HCT116 (cell line): ENCODE measurements around the gene MORC4. TPM values are rescaled to one million over a fixed set of nuclear protein-coding genes. Genes with fewer than 3 reads are reported as not detected.

Experiments used
- ATAC-seq: fragments of 200-7000 bp; cut with Tn5 transposase; 2 replicates; pipeline ENCODE4 v1.9.1; 2020; ENCODE audit warnings: mild to moderate bottlenecking, moderate library complexity
- BruUV-seq: library from RNA; stranded (reverse); fragments of 400-500 nt; replicated peaks from 2 replicates; lab custom pipeline; 2021; lab: Mats Ljungman, UMichigan
- CTCF ChIA-PET: fragments of 300-600 bp; sonication (Branson Sonifier 250); formaldehyde crosslinking; loops from one replicate; lab custom pipeline; 2021; ENCODE audit warnings: antibody characterized with exemption; lab: Charles Lee
- POLR2A ChIA-PET: fragments of 300-600, 350-600 bp; sonication (Branson Sonifier 250); formaldehyde crosslinking; loops from one replicate; lab custom pipeline; 2021; ENCODE audit warnings: antibody characterized with exemption; lab: Charles Lee
- RAD21 ChIA-PET, 2 experiments: fragments of 300-600 bp; sonication (Branson Sonifier 250); formaldehyde crosslinking; loops; one replicate each; lab custom pipeline; 2023; ENCODE audit warnings: low total read pairs in 2 of 2; ENCODE audit not compliant: uncharacterized antibody in 2 of 2, unreplicated experiment in 2 of 2, low non-redundant PET in 1 of 2; lab: Charles Lee
- DNase-seq: peaks from one replicate; pipeline ENCODE4 v3.0.0-alpha.2; 2010; ENCODE audit warnings: low read depth, low spot score
- H2AFZ ChIP-seq: fragments of 200-600 bp; shearing (Covaris generic), sonication (generic); 2 replicates; pipeline ENCODE4 v1.6.1; 2017; ENCODE audit warnings: low read depth, mixed run types, mixed read lengths, antibody characterized with exemption, low read length; ENCODE audit not compliant: poor library complexity, severe bottlenecking
- H3K27ac ChIP-seq: 2 replicates; pipeline ENCODE4 v1.5.1; 2012; ENCODE audit warnings: low read depth, low read length
- H3K27me3 ChIP-seq: fragments of 200-600 bp; sonication (generic); 2 replicates; pipeline ENCODE4 v1.6.1; 2016; ENCODE audit warnings: mixed run types, low read length, mixed read lengths; ENCODE audit not compliant: insufficient read depth
- H3K36me3 ChIP-seq, 2 experiments: fragments of 200-500 bp in 1 of 2; fragments of 200-600 bp in 1 of 2; sonication (Bioruptor generic) in 1 of 2; sonication (generic) in 1 of 2; 2 replicates each; pipeline versions ENCODE4 v1.5.1 to v1.6.1; 2014 to 2016; ENCODE audit warnings: low read length in 2 of 2, inconsistent platforms in 1 of 2, mixed read lengths in 1 of 2, mixed run types in 1 of 2; ENCODE audit not compliant: insufficient read depth in 2 of 2, control insufficient read depth in 1 of 2
- H3K4me1 ChIP-seq, 2 experiments: fragments of 200-600 bp in 1 of 2; sonication (generic) in 1 of 2; 2 replicates each; pipeline versions ENCODE4 v1.5.1 to v1.6.1; 2012 to 2017; ENCODE audit warnings: low read length in 2 of 2, inconsistent platforms in 1 of 2, mild to moderate bottlenecking in 1 of 2, mixed read lengths in 1 of 2, mixed run types in 1 of 2, moderate library complexity in 1 of 2; ENCODE audit not compliant: insufficient read depth in 2 of 2, control insufficient read depth in 1 of 2
- H3K4me2 ChIP-seq: fragments of 200-600 bp; sonication (generic); 2 replicates; pipeline ENCODE4 v1.6.1; 2017; ENCODE audit warnings: mixed run types, low read length, mixed read lengths
- H3K4me3 ChIP-seq, 2 experiments: fragments of 200-600 bp in 1 of 2; sonication (generic) in 1 of 2; replicated peaks in 1 of 2; 2 replicates each; pipeline ENCODE4 v1.5.1; 2011 to 2016; ENCODE audit warnings: low read length in 2 of 2, control low read depth in 1 of 2, low read depth in 1 of 2, mild to moderate bottlenecking in 1 of 2, mixed read lengths in 1 of 2, mixed run types in 1 of 2
- H3K79me2 ChIP-seq: fragments of 200-600 bp; sonication (generic); 2 replicates; pipeline ENCODE4 v1.6.1; 2017; ENCODE audit warnings: mild to moderate bottlenecking, mixed run types, low read length, moderate library complexity, mixed read lengths; ENCODE audit not compliant: insufficient read depth
- H3K9ac ChIP-seq: fragments of 200-600 bp; sonication (generic); 2 replicates; pipeline ENCODE4 v1.6.1; 2016; ENCODE audit warnings: low read length, mixed read lengths
- H3K9me2 ChIP-seq: fragments of 200-600 bp; sonication (generic), shearing (Covaris generic); 2 replicates; pipeline ENCODE4 v1.6.1; 2017; ENCODE audit warnings: mixed run types, mild to moderate bottlenecking, moderate library complexity; ENCODE audit not compliant: insufficient read depth
- H3K9me3 ChIP-seq, 2 experiments: fragments of 200-500 bp in 1 of 2; fragments of 200-600 bp in 1 of 2; sonication (Bioruptor generic) in 1 of 2; sonication (generic) in 1 of 2; 2 replicates each; pipeline ENCODE4 v1.6.1; 2014 to 2017; ENCODE audit warnings: low read length in 2 of 2, mixed read lengths in 2 of 2, inconsistent platforms in 1 of 2, low read depth in 1 of 2, mild to moderate bottlenecking in 1 of 2, mixed run types in 1 of 2, moderate library complexity in 1 of 2; ENCODE audit not compliant: control insufficient read depth in 1 of 2, insufficient read depth in 1 of 2
- H4K20me1 ChIP-seq: fragments of 200-600 bp; sonication (generic), shearing (Covaris generic); 2 replicates; pipeline ENCODE4 v1.6.1; 2017; ENCODE audit warnings: mixed run types, mild to moderate bottlenecking, moderate library complexity; ENCODE audit not compliant: insufficient read depth
- CBX3 ChIP-seq: IDR thresholded peaks from 2 replicates; pipeline ENCODE4 v1.6.1; 2012; ENCODE audit warnings: low read depth
- EGR1 ChIP-seq: IDR thresholded peaks from 2 replicates; pipeline ENCODE4 v1.6.1; 2012; ENCODE audit warnings: low read depth
- FOSL1 ChIP-seq: IDR thresholded peaks from 2 replicates; pipeline ENCODE4 v1.6.1; 2012; ENCODE audit warnings: low read depth
- POLR2A ChIP-seq: IDR thresholded peaks from 2 replicates; pipeline ENCODE4 v1.7.0; 2011; ENCODE audit warnings: borderline replicate concordance; ENCODE audit not compliant: insufficient read depth, insufficient read length; ENCODE audit errors: extremely low read depth
- POLR2AphosphoS5 ChIP-seq: IDR thresholded peaks from 2 replicates; pipeline ENCODE4 v1.6.1; 2011; ENCODE audit warnings: mild to moderate bottlenecking, low read depth, low read length, moderate library complexity
- RAD21 ChIP-seq: IDR thresholded peaks from 2 replicates; pipeline ENCODE4 v1.6.1; 2012; ENCODE audit warnings: low read depth, mild to moderate bottlenecking
- YY1 ChIP-seq: IDR thresholded peaks from 2 replicates; pipeline ENCODE4 v1.6.1; 2011; ENCODE audit warnings: low read length, low read depth, moderate library complexity, mild to moderate bottlenecking; ENCODE audit not compliant: insufficient replicate concordance; ENCODE audit errors: extremely low read depth
- intact Hi-C: fragments of 100-400 bp; cut with micrococcal nuclease; formaldehyde crosslinking; loops from 2 replicates; pipeline ENCODE4 v1.10.0; 2022
- total RNA-seq: library from RNA; stranded (reverse); gene quantifications from one replicate; pipeline ENCODE4 v1.2.1, GENCODE V29; 2021; ENCODE audit not compliant: unreplicated experiment
- TF ChIP-seq, protein P1 (sequence below), 3 experiments: fragments of 200-600 bp in 1 of 3; sonication (generic) in 1 of 3; IDR thresholded peaks in 2 of 3; conservative IDR thresholded peaks in 1 of 3; 2 replicates each; pipeline ENCODE4 v1.5.1; 2012 to 2017; ENCODE audit warnings: low read depth in 2 of 3, low read length in 2 of 3, antibody characterized with exemption in 1 of 3, borderline replicate concordance in 1 of 3, control low read depth in 1 of 3, mild to moderate bottlenecking in 1 of 3, mixed read lengths in 1 of 3, mixed run types in 1 of 3, moderate library complexity in 1 of 3; ENCODE audit not compliant: insufficient read depth in 1 of 3

The MORC4 gene
- total RNA-seq, 1 experiment from 2014 or later: 20.6 TPM

- Histone ChIP-seq H3K27me3 (no peaks in the 10 kb centered on the region), H3K27ac (no peak overlapping the region), H3K4me3 (no peak overlapping the region), H4K20me1 (no peaks in the 10 kb centered on the region)
- DNase-seq: no peak
- TF ChIP-seq CBX3 (no peak), POLR2A (no peak), EGR1 (no peak), RAD21 (peak; percentile 75), POLR2AphosphoS5 (no peak), YY1 (no peak), FOSL1 (no peak)
- TF ChIP-seq, protein P1, sequence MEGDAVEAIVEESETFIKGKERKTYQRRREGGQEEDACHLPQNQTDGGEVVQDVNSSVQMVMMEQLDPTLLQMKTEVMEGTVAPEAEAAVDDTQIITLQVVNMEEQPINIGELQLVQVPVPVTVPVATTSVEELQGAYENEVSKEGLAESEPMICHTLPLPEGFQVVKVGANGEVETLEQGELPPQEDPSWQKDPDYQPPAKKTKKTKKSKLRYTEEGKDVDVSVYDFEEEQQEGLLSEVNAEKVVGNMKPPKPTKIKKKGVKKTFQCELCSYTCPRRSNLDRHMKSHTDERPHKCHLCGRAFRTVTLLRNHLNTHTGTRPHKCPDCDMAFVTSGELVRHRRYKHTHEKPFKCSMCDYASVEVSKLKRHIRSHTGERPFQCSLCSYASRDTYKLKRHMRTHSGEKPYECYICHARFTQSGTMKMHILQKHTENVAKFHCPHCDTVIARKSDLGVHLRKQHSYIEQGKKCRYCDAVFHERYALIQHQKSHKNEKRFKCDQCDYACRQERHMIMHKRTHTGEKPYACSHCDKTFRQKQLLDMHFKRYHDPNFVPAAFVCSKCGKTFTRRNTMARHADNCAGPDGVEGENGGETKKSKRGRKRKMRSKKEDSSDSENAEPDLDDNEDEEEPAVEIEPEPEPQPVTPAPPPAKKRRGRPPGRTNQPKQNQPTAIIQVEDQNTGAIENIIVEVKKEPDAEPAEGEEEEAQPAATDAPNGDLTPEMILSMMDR (IDR thresholded peaks at IDR 0.05 in 2 of 3, conservative IDR thresholded peaks at IDR 0.05 in 1 of 3; ENCODE audit: borderline replicate concordance in 1 of 3, insufficient read depth in 1 of 3, low read depth in 2 of 3, low read length in 2 of 3): peak; percentile 15 to 56 (median 47); a peak in 4 of 6 replicates
- TF ChIP-seq, all 23 proteins: peak for 2
- peaks cover 19 to 47% of the 10 kb centered on the region in 2 experiments for H3K4me1 ChIP-seq
- intact Hi-C loops: loop anchor here (10.0 kb wide), 5 partner anchors 126 to 1176 kb away; no protein-coding TSS in a partner anchor
- ChIA-PET POLR2A (no interaction called here), CTCF (interaction anchor here (0.6 to 2.1 kb wide), 11 partner anchors 7 to 1534 kb away, joined by 3 to 21 read pairs (median 3); partner anchors contain the start of gene PRPS1), RAD21 (interaction anchor here (0.9 to 1.1 kb wide), 2 partner anchors 61 to 62 kb away, joined by 4 to 9 read pairs; no protein-coding TSS in a partner anchor)
- H3K9me3 ChIP-seq: no peaks in the 10 kb centered on the region
- BruUV-seq: no TSS peak
- no peaks in the 10 kb centered on the region for H3K79me2 ChIP-seq
- no peaks in the 10 kb centered on the region for H3K9me2 ChIP-seq
- H3K9ac ChIP-seq: no peak overlapping the region
- H3K4me2 ChIP-seq: peak overlapping the region; percentile 19; the same call in 1 of the 2 replicates
- H3K36me3 ChIP-seq: no peaks in the 10 kb centered on the region
- peak; percentile 46 for ATAC-seq
- peak overlapping the region; percentile 78 for H2AFZ ChIP-seq
Measured at GRCh38 chrX:106898462-106898861, 101.5 kb downstream of the MORC4 start.
